Mesothelial cell of epicardium (in vitro differentiated cells): ENCODE results near the gene GRID2. TPM values are rescaled to one million over a fixed set of nuclear protein-coding genes. Genes with fewer than 3 reads are reported as not detected.

Source experiments
- DNase-seq, 2 experiments: peaks; one replicate each; pipeline ENCODE4 v3.0.0; 2021; ENCODE audit warnings: low spot score in 2 of 2; ENCODE audit not compliant: unreplicated experiment in 2 of 2
- H3K27ac Mint-ChIP-seq: 2 replicates; pipeline ENCODE4 v1.8.0; 2021; ENCODE audit warnings: mixed read lengths
- H3K27me3 Mint-ChIP-seq: 2 replicates; pipeline ENCODE4 v1.8.0; 2021; ENCODE audit warnings: low read depth, mixed read lengths
- H3K36me3 Mint-ChIP-seq: 2 replicates; pipeline ENCODE4 v1.8.0; 2021; ENCODE audit warnings: mixed read lengths
- H3K4me1 Mint-ChIP-seq: 2 replicates; pipeline ENCODE4 v1.8.0; 2021; ENCODE audit warnings: mixed read lengths
- H3K4me3 Mint-ChIP-seq: 2 replicates; pipeline ENCODE4 v1.8.0; 2021; ENCODE audit warnings: mild to moderate bottlenecking, moderate library complexity, mixed read lengths
- H3K9me3 Mint-ChIP-seq: 2 replicates; pipeline ENCODE4 v1.8.0; 2021; ENCODE audit warnings: mixed read lengths
- CTCF ChIP-seq: fragments of 200-600 bp; sonication (generic); IDR thresholded peaks from one replicate; pipeline ENCODE4 v1.5.0; 2021; ENCODE audit warnings: antibody characterized with exemption; ENCODE audit not compliant: unreplicated experiment
- total RNA-seq: library from RNA; stranded (reverse); gene quantifications from 3 replicates; pipeline ENCODE4 v1.2.1, GENCODE V29; 2021

GRID2 gene
- total RNA-seq, 1 donor from 2014 or later, result 3.1 TPM

- peaks cover 6% of the 10 kb centered on the region for H3K9me3 Mint-ChIP-seq
- no peak for DNase-seq
- no peak overlapping the region for H3K4me3 Mint-ChIP-seq
- no peaks in the 10 kb centered on the region for H3K36me3 Mint-ChIP-seq
- H3K27me3 Mint-ChIP-seq, result no peaks in the 10 kb centered on the region
- TF ChIP-seq CTCF, result no peak
- no peak overlapping the region for H3K27ac Mint-ChIP-seq
- peaks cover 40% of the 10 kb centered on the region for H3K4me1 Mint-ChIP-seq
Measured at GRCh38 chr4:93303440-93303839, 999.7 kb downstream of the GRID2 start.

- Mint-ChIP-seq H3K4me3 (no peak overlapping the region), H3K27me3 (no peaks in the 10 kb centered on the region), H3K36me3 (no peaks in the 10 kb centered on the region), H3K4me1 (peaks cover 16% of the 10 kb centered on the region), H3K27ac (no peak overlapping the region), H3K9me3 (no peaks in the 10 kb centered on the region)
- no peak for DNase-seq
- no peak for TF ChIP-seq CTCF
Measured at GRCh38 chr4:93312299-93312698, 1008.5 kb downstream of the GRID2 start.

GRCh38 chr4:93313197-93313596 lies 1009.4 kb downstream of the GRID2 start:
- H3K4me1 Mint-ChIP-seq, result peaks cover 17% of the 10 kb centered on the region
- no peaks in the 10 kb centered on the region for H3K9me3 Mint-ChIP-seq
- DNase-seq, result no peak
- H3K4me3 Mint-ChIP-seq, result no peak overlapping the region
- no peak for TF ChIP-seq CTCF
- no peaks in the 10 kb centered on the region for H3K36me3 Mint-ChIP-seq
- no peak overlapping the region for H3K27ac Mint-ChIP-seq
- H3K27me3 Mint-ChIP-seq, result no peaks in the 10 kb centered on the region

- Mint-ChIP-seq H3K27me3 (no peaks in the 10 kb centered on the region), H3K36me3 (no peaks in the 10 kb centered on the region), H3K4me3 (no peak overlapping the region), H3K4me1 (peaks cover 15% of the 10 kb centered on the region), H3K27ac (no peak overlapping the region), H3K9me3 (no peaks in the 10 kb centered on the region)
- no peak for TF ChIP-seq CTCF
- DNase-seq, result no peak
Measured at GRCh38 chr4:93317057-93317456, 1013.3 kb downstream of the GRID2 start.

GRCh38 chr4:93317561-93317960 lies 1013.8 kb downstream of the GRID2 start:
- Mint-ChIP-seq H3K27me3 (no peaks in the 10 kb centered on the region), H3K9me3 (no peaks in the 10 kb centered on the region), H3K36me3 (no peaks in the 10 kb centered on the region), H3K27ac (no peak overlapping the region), H3K4me3 (no peak overlapping the region), H3K4me1 (peaks cover 15% of the 10 kb centered on the region)
- no peak for TF ChIP-seq CTCF
- DNase-seq, result no peak

GRCh38 chr4:93319041-93319440 lies 1015.3 kb downstream of the GRID2 start:
- no peak for TF ChIP-seq CTCF
- no peak for DNase-seq
- no peak overlapping the region for H3K27ac Mint-ChIP-seq
- no peaks in the 10 kb centered on the region for H3K36me3 Mint-ChIP-seq
- H3K9me3 Mint-ChIP-seq, result no peaks in the 10 kb centered on the region
- no peaks in the 10 kb centered on the region for H3K27me3 Mint-ChIP-seq
- H3K4me1 Mint-ChIP-seq, result peaks cover 15% of the 10 kb centered on the region
- no peak overlapping the region for H3K4me3 Mint-ChIP-seq
